Parathyroid adenoma (tissue), 2 donors: Measurements from ENCODE around the gene SLC31A1.
"Not testable (repeated sequence)": the region's sequence is repeated elsewhere in the genome, so short reads cannot be mapped to it uniquely, and the experiment has no call there.

Experiments used
- H2AFZ ChIP-seq: fragments of 300-600 bp; sonication (generic); one replicate; pipeline ENCODE4 v1.7.0; 2017; ENCODE audit warnings: antibody characterized with exemption, mild to moderate bottlenecking
- H3K27ac ChIP-seq: fragments of 300-600 bp; sonication (generic); one replicate; pipeline ENCODE4 v1.7.0; 2017
- H3K27me3 ChIP-seq: fragments of 300-600 bp; sonication (generic); one replicate; pipeline ENCODE4 v1.7.0; 2017; ENCODE audit warnings: low read length; ENCODE audit not compliant: control insufficient read depth, insufficient read depth
- H3K36me3 ChIP-seq: fragments of 300-600 bp; sonication (generic); one replicate; pipeline ENCODE4 v1.7.0; 2017; ENCODE audit warnings: low read length; ENCODE audit not compliant: control insufficient read depth, insufficient read depth
- H3K4me1 ChIP-seq: fragments of 300-600 bp; sonication (generic); one replicate; pipeline ENCODE4 v1.7.0; 2017; ENCODE audit warnings: control low read depth
- H3K4me2 ChIP-seq: fragments of 300-600 bp; sonication (generic); one replicate; pipeline ENCODE4 v1.7.0; 2017; ENCODE audit warnings: low read length
- H3K4me3 ChIP-seq: fragments of 300-600 bp; sonication (generic); one replicate; pipeline ENCODE4 v1.7.0; 2017; ENCODE audit warnings: low read depth, low read length
- H3K79me2 ChIP-seq: fragments of 300-600 bp; sonication (generic); one replicate; pipeline ENCODE4 v1.7.0; 2017; ENCODE audit warnings: control low read depth
- H3K9ac ChIP-seq: fragments of 300-600 bp; sonication (generic); one replicate; pipeline ENCODE4 v1.7.0; 2017; ENCODE audit warnings: mild to moderate bottlenecking
- H3K9me3 ChIP-seq: fragments of 300-600 bp; sonication (generic); one replicate; pipeline ENCODE4 v1.7.0; 2017; ENCODE audit warnings: low read length; ENCODE audit not compliant: control insufficient read depth
- CTCF ChIP-seq: fragments of 300-600 bp; sonication (generic); IDR thresholded peaks from one replicate; pipeline ENCODE4 v1.7.0; 2017; ENCODE audit warnings: antibody characterized with exemption, mild to moderate bottlenecking
- donor health status: primary hyperparathyroidism.

SLC31A1 gene

GRCh38 chr9:113241161-113241560 lies 19.8 kb downstream of the SLC31A1 start:
- Histone ChIP-seq H3K4me2 (no peak overlapping the region), H3K36me3 (no peaks in the 10 kb centered on the region), H3K4me3 (no peak overlapping the region), H3K79me2 (no peaks in the 10 kb centered on the region), H3K27me3 (no peaks in the 10 kb centered on the region), H3K27ac (no peak overlapping the region), H3K9me3 (no peaks in the 10 kb centered on the region), H3K9ac (no peak overlapping the region), H2AFZ (no peak overlapping the region), H3K4me1 (no peaks in the 10 kb centered on the region)
- no peak for TF ChIP-seq CTCF

GRCh38 chr9:113244556-113244955 lies 23.2 kb downstream of the SLC31A1 start:
- no peak overlapping the region for H2AFZ ChIP-seq
- H3K36me3 ChIP-seq, result no peaks in the 10 kb centered on the region
- H3K4me1 ChIP-seq, result no peaks in the 10 kb centered on the region
- no peak overlapping the region for H3K4me3 ChIP-seq
- H3K9ac ChIP-seq, result no peak overlapping the region
- no peaks in the 10 kb centered on the region for H3K9me3 ChIP-seq
- no peaks in the 10 kb centered on the region for H3K79me2 ChIP-seq
- H3K4me2 ChIP-seq, result no peak overlapping the region
- TF ChIP-seq CTCF, result no peak
- no peaks in the 10 kb centered on the region for H3K27me3 ChIP-seq
- no peak overlapping the region for H3K27ac ChIP-seq

GRCh38 chr9:113245894-113246293 lies 24.6 kb downstream of the SLC31A1 start:
- no peak overlapping the region for H3K9ac ChIP-seq
- no peak overlapping the region for H3K4me2 ChIP-seq
- peaks cover 3% of the 10 kb centered on the region for H3K79me2 ChIP-seq
- no peaks in the 10 kb centered on the region for H3K9me3 ChIP-seq
- H3K27ac ChIP-seq, result no peak overlapping the region
- no peaks in the 10 kb centered on the region for H3K36me3 ChIP-seq
- no peak overlapping the region for H2AFZ ChIP-seq
- TF ChIP-seq CTCF, result no peak
- no peaks in the 10 kb centered on the region for H3K27me3 ChIP-seq
- no peaks in the 10 kb centered on the region for H3K4me1 ChIP-seq
- H3K4me3 ChIP-seq, result no peak overlapping the region

- Histone ChIP-seq H3K4me3 (no peak overlapping the region), H3K9me3 (no peaks in the 10 kb centered on the region), H3K9ac (no peak overlapping the region), H3K27ac (no peak overlapping the region), H3K27me3 (no peaks in the 10 kb centered on the region), H3K4me1 (no peaks in the 10 kb centered on the region), H2AFZ (no peak overlapping the region), H3K4me2 (no peak overlapping the region), H3K79me2 (peaks cover 3% of the 10 kb centered on the region), H3K36me3 (no peaks in the 10 kb centered on the region)
- no peak for TF ChIP-seq CTCF
Measured at GRCh38 chr9:113246928-113247327, 25.6 kb downstream of the SLC31A1 start.

- Histone ChIP-seq H3K4me3 (no peak overlapping the region), H3K9me3 (no peaks in the 10 kb centered on the region), H3K36me3 (no peaks in the 10 kb centered on the region), H3K27ac (no peak overlapping the region), H2AFZ (no peak overlapping the region), H3K79me2 (peaks cover 3% of the 10 kb centered on the region), H3K9ac (no peak overlapping the region), H3K4me2 (no peak overlapping the region), H3K27me3 (no peaks in the 10 kb centered on the region), H3K4me1 (no peaks in the 10 kb centered on the region)
- no peak for TF ChIP-seq CTCF
Measured at GRCh38 chr9:113247640-113248039, 26.3 kb downstream of the SLC31A1 start.

- not testable (repeated sequence) for H3K79me2 ChIP-seq, H3K4me2 ChIP-seq, H3K9ac ChIP-seq, H3K4me3 ChIP-seq, H3K9me3 ChIP-seq, H3K36me3 ChIP-seq, H3K27ac ChIP-seq, H3K27me3 ChIP-seq, H3K4me1 ChIP-seq, H2AFZ ChIP-seq
Measured at GRCh38 chr9:113249661-113250060, 28.3 kb downstream of the SLC31A1 start.
